ENCODE measurements around the gene AUTS2.

AUTS2 gene

GRCh38 chr7:69919426-69920111, 321.3 kb downstream of the AUTS2 start:
- DNase-seq (ENCODE audit: low read depth in 1 of 2, low spot score in 1 of 2): no peak
- no peaks in the 10 kb centered on the region for H3K27me3 ChIP-seq (ENCODE audit: insufficient read depth, poor library complexity, severe bottlenecking)
- no peak for TF ChIP-seq SPI1 (IDR thresholded peaks at IDR 0.05; ENCODE audit: borderline replicate concordance, low read depth)
- no peak for TF ChIP-seq GABPA (IDR thresholded peaks at IDR 0.05; ENCODE audit: low read depth)
- H3K27ac ChIP-seq (replicated peaks): no peak overlapping the region
- H3K4me3 ChIP-seq (replicated peaks; ENCODE audit: insufficient read depth, low read length): no peak overlapping the region

DNA sequence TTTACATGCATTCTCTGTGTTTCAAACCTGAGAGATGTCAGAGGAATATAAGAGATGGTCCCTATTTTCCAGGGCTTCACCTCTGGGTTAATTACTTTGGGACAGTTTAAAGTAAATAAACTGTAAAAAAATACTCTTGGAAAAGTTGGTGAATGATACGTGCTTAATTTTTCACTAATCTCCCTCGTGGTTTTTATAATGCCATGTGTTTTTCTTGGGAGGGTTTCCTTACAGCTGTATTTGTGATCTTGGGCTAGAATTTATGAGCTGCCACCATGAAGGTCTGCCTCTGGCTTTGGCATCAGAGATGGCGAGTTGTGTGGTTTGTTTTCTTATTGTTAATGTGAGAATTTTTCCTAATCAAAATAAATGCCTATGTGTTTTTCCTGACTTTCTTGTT, 322.5 kb downstream of the AUTS2 start:
- H3K4me3 ChIP-seq (replicated peaks; ENCODE audit: insufficient read depth, low read length): no peak overlapping the region
- no peak overlapping the region for H3K27ac ChIP-seq (replicated peaks)
- no peak for DNase-seq (ENCODE audit: low read depth in 1 of 2, low spot score in 1 of 2)
- no peaks in the 10 kb centered on the region for H3K27me3 ChIP-seq (ENCODE audit: insufficient read depth, poor library complexity, severe bottlenecking)
- TF ChIP-seq SPI1 (IDR thresholded peaks at IDR 0.05; ENCODE audit: borderline replicate concordance, low read depth) (no peak), REST (IDR thresholded peaks at IDR 0.05; ENCODE audit: insufficient replicate concordance, low read depth) (no peak), GABPA (IDR thresholded peaks at IDR 0.05; ENCODE audit: low read depth) (no peak), POLR2AphosphoS5 (IDR thresholded peaks at IDR 0.05; ENCODE audit: low read depth) (no peak)
- TF ChIP-seq, protein P1, sequence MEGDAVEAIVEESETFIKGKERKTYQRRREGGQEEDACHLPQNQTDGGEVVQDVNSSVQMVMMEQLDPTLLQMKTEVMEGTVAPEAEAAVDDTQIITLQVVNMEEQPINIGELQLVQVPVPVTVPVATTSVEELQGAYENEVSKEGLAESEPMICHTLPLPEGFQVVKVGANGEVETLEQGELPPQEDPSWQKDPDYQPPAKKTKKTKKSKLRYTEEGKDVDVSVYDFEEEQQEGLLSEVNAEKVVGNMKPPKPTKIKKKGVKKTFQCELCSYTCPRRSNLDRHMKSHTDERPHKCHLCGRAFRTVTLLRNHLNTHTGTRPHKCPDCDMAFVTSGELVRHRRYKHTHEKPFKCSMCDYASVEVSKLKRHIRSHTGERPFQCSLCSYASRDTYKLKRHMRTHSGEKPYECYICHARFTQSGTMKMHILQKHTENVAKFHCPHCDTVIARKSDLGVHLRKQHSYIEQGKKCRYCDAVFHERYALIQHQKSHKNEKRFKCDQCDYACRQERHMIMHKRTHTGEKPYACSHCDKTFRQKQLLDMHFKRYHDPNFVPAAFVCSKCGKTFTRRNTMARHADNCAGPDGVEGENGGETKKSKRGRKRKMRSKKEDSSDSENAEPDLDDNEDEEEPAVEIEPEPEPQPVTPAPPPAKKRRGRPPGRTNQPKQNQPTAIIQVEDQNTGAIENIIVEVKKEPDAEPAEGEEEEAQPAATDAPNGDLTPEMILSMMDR (IDR thresholded peaks at IDR 0.05; ENCODE audit: insufficient read depth, low read length): no peak

- H3K4me3 ChIP-seq (replicated peaks; ENCODE audit: insufficient read depth, low read length): no peak overlapping the region
- H3K27ac ChIP-seq (replicated peaks): no peak overlapping the region
- DNase-seq (ENCODE audit: low read depth in 1 of 2, low spot score in 1 of 2): no peak
- TF ChIP-seq GABPA (IDR thresholded peaks at IDR 0.05; ENCODE audit: low read depth): no peak
- TF ChIP-seq SPI1 (IDR thresholded peaks at IDR 0.05; ENCODE audit: borderline replicate concordance, low read depth): no peak
- TF ChIP-seq, protein P1 (IDR thresholded peaks at IDR 0.05; ENCODE audit: insufficient read depth, low read length): no peak
- TF ChIP-seq POLR2AphosphoS5 (IDR thresholded peaks at IDR 0.05; ENCODE audit: low read depth): no peak
- TF ChIP-seq REST (IDR thresholded peaks at IDR 0.05; ENCODE audit: insufficient replicate concordance, low read depth): no peak
- H3K27me3 ChIP-seq (ENCODE audit: insufficient read depth, poor library complexity, severe bottlenecking): no peaks in the 10 kb centered on the region
Measured at GRCh38 chr7:69922026-69922803, 323.9 kb downstream of the AUTS2 start.

DNA sequence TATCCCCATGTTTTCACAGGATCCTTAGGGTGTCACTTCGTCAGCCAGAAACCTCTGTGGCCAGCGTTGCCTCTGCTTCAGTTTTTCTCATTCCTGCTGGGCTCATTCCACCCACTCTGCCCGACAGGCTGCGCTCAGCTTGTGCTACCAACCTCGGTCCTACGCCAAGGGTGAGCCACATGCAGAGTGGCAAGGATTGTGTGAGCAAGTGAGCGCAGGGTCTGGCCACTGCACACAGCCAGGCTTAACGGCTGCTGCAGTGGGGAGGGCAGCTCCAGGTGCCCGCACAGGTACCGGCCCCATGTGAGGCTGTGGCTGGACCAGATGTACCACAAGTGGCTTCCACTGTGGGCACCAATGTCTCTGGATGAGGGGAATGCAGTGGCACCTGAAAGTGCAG, 329.2 kb downstream of the AUTS2 start:
- no peak for DNase-seq (ENCODE audit: low read depth in 1 of 2, low spot score in 1 of 2)
- Histone ChIP-seq H3K27me3 (ENCODE audit: insufficient read depth, poor library complexity, severe bottlenecking) (no peaks in the 10 kb centered on the region), H3K4me3 (replicated peaks; ENCODE audit: insufficient read depth, low read length) (no peak overlapping the region), H3K27ac (replicated peaks) (no peak overlapping the region)
- no peak for TF ChIP-seq GABPA (IDR thresholded peaks at IDR 0.05; ENCODE audit: low read depth)
- TF ChIP-seq REST (IDR thresholded peaks at IDR 0.05; ENCODE audit: insufficient replicate concordance, low read depth): no peak
- TF ChIP-seq, protein P1 (IDR thresholded peaks at IDR 0.05; ENCODE audit: insufficient read depth, low read length): no peak
- TF ChIP-seq SPI1 (IDR thresholded peaks at IDR 0.05; ENCODE audit: borderline replicate concordance, low read depth): no peak
- TF ChIP-seq POLR2AphosphoS5 (IDR thresholded peaks at IDR 0.05; ENCODE audit: low read depth): no peak

Measured in HL-60 (cell line).